GM18858 (cell line): Measurements from ENCODE around the gene ASPSCR1.

Experiments
- ATAC-seq: cut with Tn5 transposase; IDR thresholded peaks from one replicate; pipeline ENCODE4 v1.9.1; 2021; ENCODE audit not compliant: unreplicated experiment

Gene ASPSCR1

GRCh38 chr17:82064433-82065192 lies 87.2 kb downstream of the ASPSCR1 start:
- no peak for ATAC-seq

GRCh38 chr17:82065193-82065637 lies 87.8 kb downstream of the ASPSCR1 start:
- ATAC-seq: no peak

GRCh38 chr17:82065638-82066303 lies 88.3 kb downstream of the ASPSCR1 start, which contains the start of gene DUS1L:
DUS1L (minus strand) TSS chr17:82065804; CDS start chr17:82065059, 745 bp downstream.
- ATAC-seq: no peak
